ENCODE results near the gene CCNT1. TPM values are rescaled to one million over a fixed set of nuclear protein-coding genes. Genes with fewer than 3 reads are reported as not detected.

Gene CCNT1
- total and polyA plus RNA-seq, 2 of the 13 experiments (the other 11 are each of a cell fraction or from before 2014, with no cell fraction given): 18.0 to 28.2 TPM

- no peak for TF ChIP-seq EEA1 (CRISPR knock-in tag; IDR thresholded peaks at IDR 0.05; ENCODE audit: borderline replicate concordance)
- TF ChIP-seq PAXIP1 (CRISPR knock-in tag; conservative IDR thresholded peaks at IDR 0.05): no peak
- no peak for TF ChIP-seq ZFY (CRISPR knock-in tag; IDR thresholded peaks at IDR 0.05)
- no peak for TF ChIP-seq MIXL1 (CRISPR knock-in tag; IDR thresholded peaks at IDR 0.05)
- TF ChIP-seq ZNF782 (CRISPR knock-in tag; IDR thresholded peaks at IDR 0.05; ENCODE audit: borderline replicate concordance): no peak
- no peak for TF ChIP-seq ZNF225 (CRISPR knock-in tag; IDR thresholded peaks at IDR 0.05)
Observed at GRCh38 chr12:48765753-48766162, 49.3 kb upstream of the CCNT1 start (continued).

GRCh38 chr12:48764521-48764920, 48.0 kb upstream of the CCNT1 start:
- no TSS peak for BruUV-seq (replicated peaks)
- Histone ChIP-seq H3K27ac (ENCODE audit: extremely low read length, insufficient read depth, low read length) (no peak overlapping the region), H4K20me1 (ENCODE audit: insufficient read depth, low read length) (no peaks in the 10 kb centered on the region), H3K4me1 (ENCODE audit: insufficient read depth, low read length) (no peaks in the 10 kb centered on the region), H3K9me3 (ENCODE audit: low read length) (no peaks in the 10 kb centered on the region), H2AFZ (ENCODE audit: low read length) (no peak overlapping the region), H3K4me3 (replicated peaks in 1 of 3; ENCODE audit: insufficient read depth in 1 of 3, low read depth in 2 of 3, low read length in 3 of 3) (no peak overlapping the region), H3K36me3 (replicated peaks in 1 of 2; ENCODE audit: control insufficient read depth in 1 of 2, insufficient read depth in 2 of 2, low read length in 2 of 2) (peaks cover 1 to 5% of the 10 kb centered on the region in 2 experiments; a peak in 3 of 5 replicates), H3K9ac (ENCODE audit: insufficient read depth, low read depth, low read length) (no peak overlapping the region), H3K79me2 (ENCODE audit: insufficient read depth, low read length) (no peaks in the 10 kb centered on the region), H3K27me3 (ENCODE audit: control insufficient read depth in 1 of 2, insufficient read depth in 2 of 2, low read length in 2 of 2) (no peaks in the 10 kb centered on the region), H3K4me2 (ENCODE audit: low read depth, low read length) (no peak overlapping the region)
- DNase-seq (ENCODE audit: low spot score) (no peak), FAIRE-seq (no peak), ATAC-seq (no peak)
- ChIA-PET CTCF (ENCODE audit: low intra/inter-chr PET ratio, low total read pairs) (no interaction called here), POLR2A (no interaction called here)
- TF ChIP-seq U2AF1 (optimal IDR thresholded peaks at IDR 0.05; ENCODE audit: low read depth, low read length) (no peak), NFIB (CRISPR knock-in tag; IDR thresholded peaks at IDR 0.05; ENCODE audit: borderline replicate concordance) (no peak), ZNF784 (CRISPR knock-in tag; IDR thresholded peaks at IDR 0.05; ENCODE audit: borderline replicate concordance) (no peak)
- 95% methylated on average over 2 of the region's 2 CpGs for WGBS (ENCODE audit: low lambda C conversion rate)
- in situ Hi-C loops (cut with HindIII; ENCODE audit: extremely low pct_ligation_motif_present, low pct_unique_long_range_greater_than_20kb): no loop called here
- intact Hi-C loops (cut with micrococcal nuclease; ENCODE audit: unreplicated experiment): no loop called here
